Prostate gland (tissue), 2 donors: Measurements from ENCODE around the gene KCNG1.

Source experiments
- CTCF ChIP-seq, 4 experiments: fragments of 200-600 bp in 2 of 4; fragments of 450-650 bp in 2 of 4; sonication (generic) in 2 of 4; IDR thresholded peaks; 1 replicate in 3 of 4; 2 replicates in 1 of 4; pipeline ENCODE4 v1.5.1; 2016 to 2019; ENCODE audit warnings: antibody characterized with exemption in 4 of 4, mild to moderate bottlenecking in 2 of 4, moderate library complexity in 2 of 4
- POLR2AphosphoS5 ChIP-seq: sonication (generic); formaldehyde crosslinking; IDR thresholded peaks from one replicate; pipeline ENCODE4 v1.6.1; 2017; ENCODE audit warnings: antibody characterized with exemption

GRCh38 chr20:51002633-51003032 is 20.3 kb downstream of the KCNG1 start:
- TF ChIP-seq CTCF (IDR thresholded peaks at IDR 0.05) (no peak), POLR2AphosphoS5 (no peak)
